Fibroblast of lung (primary cell): ENCODE measurements around the gene MPPE1. TPM values are rescaled to one million over a fixed set of nuclear protein-coding genes. Genes with fewer than 3 reads are reported as not detected.
A peak's percentile ranks its signal among the peaks of the same experiment; 100 is the strongest.

ENCODE experiments used
- DNase-seq, 2 donors: peaks; one replicate each; pipeline versions ENCODE4 v3.0.0 to v3.0.0-alpha.2; 2010; ENCODE audit warnings: low read depth in 2 of 2
- H2AFZ ChIP-seq: 2 replicates; pipeline ENCODE4 v1.5.1; 2012; ENCODE audit warnings: low read length, control low read depth, inconsistent platforms
- H3K27ac ChIP-seq: 2 replicates; pipeline ENCODE4 v1.5.1; 2011; ENCODE audit warnings: low read length, control low read depth; ENCODE audit not compliant: insufficient read depth
- H3K27me3 ChIP-seq: 2 replicates; pipeline ENCODE4 v1.5.1; 2011; ENCODE audit warnings: mild to moderate bottlenecking, low read length; ENCODE audit not compliant: control insufficient read depth, insufficient read depth
- H3K36me3 ChIP-seq: 2 replicates; pipeline ENCODE4 v1.5.1; 2011; ENCODE audit warnings: low read length; ENCODE audit not compliant: control insufficient read depth, insufficient read depth
- H3K4me1 ChIP-seq: 2 replicates; pipeline ENCODE4 v1.5.1; 2011; ENCODE audit warnings: low read length; ENCODE audit not compliant: control insufficient read depth, insufficient read depth; ENCODE audit errors: extremely low read depth
- H3K4me2 ChIP-seq: 2 replicates; pipeline ENCODE4 v1.5.1; 2011; ENCODE audit warnings: low read length, control low read depth; ENCODE audit not compliant: insufficient read depth; ENCODE audit errors: extremely low read depth
- H3K4me3 ChIP-seq, 4 experiments: fragments of 200-600 bp in 1 of 4; sonication (generic) in 1 of 4; replicated peaks in 1 of 4; 2 replicates each; pipeline ENCODE4 v1.5.1; 2011 to 2016; ENCODE audit warnings: low read length in 4 of 4, low read depth in 3 of 4, mild to moderate bottlenecking in 3 of 4, control low read depth in 2 of 4, inconsistent platforms in 1 of 4, mixed read lengths in 1 of 4; ENCODE audit not compliant: insufficient read depth in 1 of 4; ENCODE audit errors: control extremely low read depth in 1 of 4
- H3K79me2 ChIP-seq: 2 replicates; pipeline ENCODE4 v1.5.1; 2012; ENCODE audit warnings: mild to moderate bottlenecking, low read length, inconsistent platforms; ENCODE audit not compliant: control insufficient read depth, insufficient read depth
- H3K9ac ChIP-seq: 2 replicates; pipeline ENCODE4 v1.5.1; 2011; ENCODE audit warnings: mild to moderate bottlenecking, low read length, control low read depth; ENCODE audit not compliant: insufficient read depth
- H3K9me3 ChIP-seq: 2 replicates; pipeline ENCODE4 v1.5.1; 2012; ENCODE audit warnings: low read depth, low read length; ENCODE audit not compliant: control insufficient read depth, insufficient read depth
- H4K20me1 ChIP-seq: 2 replicates; pipeline ENCODE4 v1.5.1; 2011; ENCODE audit warnings: low read length; ENCODE audit not compliant: control insufficient read depth, insufficient read depth; ENCODE audit errors: extremely low read depth
- CTCF ChIP-seq, 2 donors: IDR thresholded peaks in 1 of 2; conservative IDR thresholded peaks in 1 of 2; 1 replicate in 1 of 2; 2 replicates in 1 of 2; pipeline ENCODE4 v1.5.1; 2011 to 2012; ENCODE audit warnings: low read length in 2 of 2, control low read depth in 1 of 2, inconsistent platforms in 1 of 2, low read depth in 1 of 2, mild to moderate bottlenecking in 1 of 2
- EZH2 ChIP-seq: IDR thresholded peaks from 2 replicates; pipeline ENCODE4 v1.5.1; 2012; ENCODE audit warnings: low read length, control low read depth, mild to moderate bottlenecking; ENCODE audit errors: missing control alignments
- polyA plus RNA-seq, 2 donors: library from polyadenylated mRNA; depleted of rRNA in 1 of 2; stranded (reverse) in 1 of 2; unstranded in 1 of 2; fragments of >200 nt; gene quantifications; 2 replicates each; pipeline ENCODE4 v1.2.1, GENCODE V29; 2011 to 2012; ENCODE audit warnings: missing spikeins in 1 of 2
- total RNA-seq: library from RNA; depleted of rRNA; stranded (reverse); fragments of >200 nt; gene quantifications from 2 replicates; pipeline ENCODE4 v1.2.1, GENCODE V29; 2014

The MPPE1 gene
- total and polyA plus RNA-seq, 2 donors (not counting 1 experiment from before 2014, with no cell fraction given), result 23.3 to 29.7 TPM

GRCh38 chr18:11849841-11850634, 58.1 kb downstream of the MPPE1 start:
- DNase-seq, result peak; percentile 95 to 96
- peak overlapping the region; percentile 67 for H3K9ac ChIP-seq
- H3K4me3 ChIP-seq, result peak overlapping the region; percentile 88 to 100 (median 98)

GRCh38 chr18:11849279-11849678, 58.8 kb downstream of the MPPE1 start:
- Histone ChIP-seq H3K4me1 (peaks cover 2% of the 10 kb centered on the region), H4K20me1 (no peaks in the 10 kb centered on the region), H3K4me3 (no peak overlapping the region), H3K9me3 (no peaks in the 10 kb centered on the region), H2AFZ (no peak overlapping the region), H3K27ac (peak overlapping the region; percentile 99), H3K4me2 (no peak overlapping the region), H3K9ac (peak overlapping the region; percentile 55), H3K27me3 (no peaks in the 10 kb centered on the region), H3K79me2 (peaks cover 22% of the 10 kb centered on the region), H3K36me3 (no peaks in the 10 kb centered on the region)
- no peak for TF ChIP-seq EZH2
- no peak for TF ChIP-seq CTCF (conservative IDR thresholded peaks at IDR 0.05 in 1 of 2, IDR thresholded peaks at IDR 0.05 in 1 of 2; ENCODE audit: low read depth in 1 of 2, low read length in 2 of 2)
- DNase-seq, result no peak

More at GRCh38 chr18:11849841-11850634, 58.1 kb downstream of the MPPE1 start:
- TF ChIP-seq EZH2 (no peak), CTCF (conservative IDR thresholded peaks at IDR 0.05 in 1 of 2, IDR thresholded peaks at IDR 0.05 in 1 of 2; ENCODE audit: low read depth in 1 of 2, low read length in 2 of 2) (no peak)
- Histone ChIP-seq H3K27ac (peak overlapping the region; percentile 99), H3K4me1 (peaks cover 2% of the 10 kb centered on the region), H3K27me3 (no peaks in the 10 kb centered on the region), H3K79me2 (peaks cover 22% of the 10 kb centered on the region), H2AFZ (peak overlapping the region; percentile 77), H3K36me3 (no peaks in the 10 kb centered on the region), H3K9me3 (no peaks in the 10 kb centered on the region), H3K4me2 (peak overlapping the region; percentile 92), H4K20me1 (no peaks in the 10 kb centered on the region)

GRCh38 chr18:11847811-11848210, 60.3 kb downstream of the MPPE1 start:
- Histone ChIP-seq H2AFZ (no peak overlapping the region), H3K36me3 (no peaks in the 10 kb centered on the region), H3K9me3 (no peaks in the 10 kb centered on the region), H3K4me2 (no peak overlapping the region), H3K4me1 (peaks cover 2% of the 10 kb centered on the region), H3K27ac (no peak overlapping the region), H3K79me2 (peaks cover 15% of the 10 kb centered on the region), H3K4me3 (no peak overlapping the region), H3K27me3 (no peaks in the 10 kb centered on the region), H3K9ac (no peak overlapping the region), H4K20me1 (no peaks in the 10 kb centered on the region)
- no peak for DNase-seq
- TF ChIP-seq EZH2 (no peak), CTCF (conservative IDR thresholded peaks at IDR 0.05 in 1 of 2, IDR thresholded peaks at IDR 0.05 in 1 of 2; ENCODE audit: low read depth in 1 of 2, low read length in 2 of 2) (no peak)
